T-helper 1 cell treated with Interleukin-12 subunit alpha and Interleukin-12 subunit beta and Interleukin-4 antibody, amounts not matched to agents 30 μg/mL and 1 μg/mL, for 36 hours (primary cell): ENCODE measurements around the gene HDGFL2.

ENCODE experiments used
- H3K27ac Mint-ChIP-seq: one replicate; pipeline ENCODE4 v1.8.0; 2021; ENCODE audit warnings: mild to moderate bottlenecking, mixed read lengths
- H3K27me3 Mint-ChIP-seq: one replicate; pipeline ENCODE4 v1.8.0; 2021; ENCODE audit warnings: low read depth, mixed read lengths
- H3K36me3 Mint-ChIP-seq: one replicate; pipeline ENCODE4 v1.8.0; 2021; ENCODE audit warnings: low read depth, mixed read lengths
- H3K4me1 Mint-ChIP-seq: one replicate; pipeline ENCODE4 v1.8.0; 2021; ENCODE audit warnings: low read depth, mixed read lengths
- H3K4me3 Mint-ChIP-seq: one replicate; pipeline ENCODE4 v1.8.0; 2021; ENCODE audit warnings: mild to moderate bottlenecking, moderate library complexity, mixed read lengths
- H3K9me3 Mint-ChIP-seq: one replicate; pipeline ENCODE4 v1.8.0; 2021; ENCODE audit warnings: mixed read lengths

Gene HDGFL2

DNA sequence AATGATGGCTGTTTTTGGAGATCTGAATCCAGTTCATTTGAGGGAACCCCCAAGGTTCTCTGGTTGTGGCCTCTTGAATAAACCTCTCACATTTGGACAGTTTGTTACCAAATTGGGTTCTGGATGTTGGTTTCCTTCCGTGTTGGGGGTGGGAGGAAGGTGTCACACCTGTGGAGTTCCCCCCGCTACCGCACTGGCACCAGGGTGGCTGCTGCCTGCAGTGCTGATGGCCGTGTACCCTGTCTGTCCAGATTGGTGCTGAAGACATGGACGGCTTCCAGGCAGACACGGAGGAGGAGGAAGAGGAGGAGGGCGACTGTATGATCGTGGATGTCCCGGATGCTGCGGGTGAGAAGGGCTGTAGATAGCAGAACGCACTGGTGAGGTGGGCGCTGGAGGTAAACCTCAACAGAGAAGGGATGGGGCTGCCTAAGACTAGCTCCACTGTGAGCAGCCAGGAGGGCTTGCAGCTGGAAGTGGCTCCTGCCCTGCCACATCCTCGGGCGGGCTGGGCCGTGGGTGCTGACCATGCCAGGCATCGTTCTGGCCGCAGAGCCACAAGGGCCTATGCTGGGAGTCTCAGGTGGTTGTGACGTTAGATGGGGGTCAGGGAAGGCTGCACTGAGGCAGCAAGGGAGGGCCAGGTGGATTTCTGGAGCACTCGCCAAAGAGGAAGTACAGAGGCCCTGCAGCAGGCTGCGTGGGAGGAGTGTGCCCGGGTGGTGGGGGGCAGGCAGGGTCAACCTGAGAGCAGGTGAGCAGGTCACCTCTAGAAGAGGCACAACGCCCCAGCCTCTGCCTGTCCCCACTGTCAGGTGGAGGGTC, 29.9 kb upstream of the HDGFL2 start:
- no peaks in the 10 kb centered on the region for H3K9me3 Mint-ChIP-seq
- H3K4me1 Mint-ChIP-seq: no peaks in the 10 kb centered on the region
- H3K27me3 Mint-ChIP-seq: no peaks in the 10 kb centered on the region
- H3K27ac Mint-ChIP-seq: no peak overlapping the region
- no peak overlapping the region for H3K4me3 Mint-ChIP-seq
- H3K36me3 Mint-ChIP-seq: peaks cover 11% of the 10 kb centered on the region

DNA sequence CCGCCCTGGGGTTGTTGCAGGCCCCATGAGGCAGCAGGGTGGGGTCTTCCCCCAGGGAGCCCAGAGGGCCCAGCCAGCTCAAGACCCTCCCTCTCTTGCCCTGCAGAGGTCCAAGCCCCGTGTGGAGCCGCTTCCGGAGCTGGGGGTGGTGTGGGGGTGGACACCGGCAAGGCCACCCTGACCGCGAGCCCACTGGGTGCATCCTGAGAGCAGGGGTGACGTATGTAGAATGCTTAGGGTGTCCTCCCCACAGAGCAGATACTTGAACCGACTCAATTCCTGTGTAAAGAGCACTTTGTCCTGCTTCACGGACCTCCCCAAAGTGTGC, 29.3 kb upstream of the HDGFL2 start:
- H3K4me1 Mint-ChIP-seq: no peaks in the 10 kb centered on the region
- H3K9me3 Mint-ChIP-seq: no peaks in the 10 kb centered on the region
- H3K36me3 Mint-ChIP-seq: peaks cover 11% of the 10 kb centered on the region
- H3K4me3 Mint-ChIP-seq: no peak overlapping the region
- H3K27me3 Mint-ChIP-seq: no peaks in the 10 kb centered on the region
- no peak overlapping the region for H3K27ac Mint-ChIP-seq

DNA sequence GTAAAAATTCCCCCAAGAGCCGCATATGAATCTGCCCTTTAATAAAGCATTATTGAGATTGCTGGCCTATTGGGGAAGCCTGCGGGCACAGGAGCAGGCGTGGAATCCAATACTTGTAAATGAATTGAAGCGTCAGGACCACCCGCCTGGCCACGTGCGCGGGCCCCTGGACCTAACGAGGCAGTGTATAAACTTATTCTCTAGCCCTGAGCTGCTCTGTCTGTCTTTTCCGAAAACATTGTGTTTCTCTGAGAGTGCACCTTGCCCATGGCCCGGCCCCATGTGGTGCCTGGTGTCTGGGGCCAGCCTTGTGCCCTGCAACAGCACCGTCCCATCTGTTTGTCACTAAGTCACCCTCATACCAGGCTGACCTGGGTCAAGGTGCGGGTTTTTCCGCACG, 28.9 kb upstream of the HDGFL2 start:
- H3K36me3 Mint-ChIP-seq: peaks cover 9% of the 10 kb centered on the region
- H3K4me1 Mint-ChIP-seq: no peaks in the 10 kb centered on the region
- no peak overlapping the region for H3K27ac Mint-ChIP-seq
- H3K9me3 Mint-ChIP-seq: no peaks in the 10 kb centered on the region
- H3K4me3 Mint-ChIP-seq: no peak overlapping the region
- no peaks in the 10 kb centered on the region for H3K27me3 Mint-ChIP-seq

DNA sequence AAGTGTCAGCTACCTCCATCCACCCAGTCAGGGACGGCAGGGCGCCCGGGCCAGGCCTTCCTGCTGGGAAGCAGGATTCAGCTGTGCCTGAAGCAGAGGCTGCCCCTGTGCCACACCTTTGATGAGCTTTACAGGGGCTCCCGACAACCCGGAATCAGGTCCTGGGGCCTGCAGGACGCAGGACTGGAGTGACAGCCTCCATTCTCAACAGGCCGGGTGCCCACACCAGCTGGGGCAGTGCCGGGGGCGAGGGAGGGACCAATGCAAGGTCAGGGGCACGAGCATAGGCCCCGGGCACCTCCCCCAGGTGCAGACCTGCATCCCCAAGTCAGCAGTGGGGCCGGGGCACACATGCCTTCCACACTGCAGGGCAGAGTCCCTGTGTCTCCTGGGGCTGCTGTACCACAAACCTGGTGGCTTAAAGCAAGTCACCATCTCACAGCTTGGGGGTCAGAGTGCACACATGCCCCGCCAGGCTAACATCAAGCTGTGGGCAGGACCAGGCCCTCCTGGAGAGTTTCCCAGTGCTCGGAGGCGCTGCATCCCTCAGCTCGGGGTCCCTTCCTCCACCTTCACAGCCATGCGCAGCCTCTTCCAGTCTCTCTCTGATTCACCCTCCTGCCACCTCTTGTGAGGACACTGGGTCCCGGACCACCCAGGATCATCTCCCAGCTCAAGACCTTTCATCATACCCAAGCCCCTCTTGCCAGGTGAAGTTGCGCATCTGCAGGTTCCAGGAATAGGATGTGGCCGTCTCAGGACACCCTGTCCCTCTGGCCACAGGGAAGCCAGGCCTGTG, 27.9 kb upstream of the HDGFL2 start:
- H3K27me3 Mint-ChIP-seq: no peaks in the 10 kb centered on the region
- no peaks in the 10 kb centered on the region for H3K9me3 Mint-ChIP-seq
- H3K27ac Mint-ChIP-seq: no peak overlapping the region
- peaks cover 13% of the 10 kb centered on the region for H3K36me3 Mint-ChIP-seq
- H3K4me1 Mint-ChIP-seq: no peaks in the 10 kb centered on the region
- no peak overlapping the region for H3K4me3 Mint-ChIP-seq

DNA sequence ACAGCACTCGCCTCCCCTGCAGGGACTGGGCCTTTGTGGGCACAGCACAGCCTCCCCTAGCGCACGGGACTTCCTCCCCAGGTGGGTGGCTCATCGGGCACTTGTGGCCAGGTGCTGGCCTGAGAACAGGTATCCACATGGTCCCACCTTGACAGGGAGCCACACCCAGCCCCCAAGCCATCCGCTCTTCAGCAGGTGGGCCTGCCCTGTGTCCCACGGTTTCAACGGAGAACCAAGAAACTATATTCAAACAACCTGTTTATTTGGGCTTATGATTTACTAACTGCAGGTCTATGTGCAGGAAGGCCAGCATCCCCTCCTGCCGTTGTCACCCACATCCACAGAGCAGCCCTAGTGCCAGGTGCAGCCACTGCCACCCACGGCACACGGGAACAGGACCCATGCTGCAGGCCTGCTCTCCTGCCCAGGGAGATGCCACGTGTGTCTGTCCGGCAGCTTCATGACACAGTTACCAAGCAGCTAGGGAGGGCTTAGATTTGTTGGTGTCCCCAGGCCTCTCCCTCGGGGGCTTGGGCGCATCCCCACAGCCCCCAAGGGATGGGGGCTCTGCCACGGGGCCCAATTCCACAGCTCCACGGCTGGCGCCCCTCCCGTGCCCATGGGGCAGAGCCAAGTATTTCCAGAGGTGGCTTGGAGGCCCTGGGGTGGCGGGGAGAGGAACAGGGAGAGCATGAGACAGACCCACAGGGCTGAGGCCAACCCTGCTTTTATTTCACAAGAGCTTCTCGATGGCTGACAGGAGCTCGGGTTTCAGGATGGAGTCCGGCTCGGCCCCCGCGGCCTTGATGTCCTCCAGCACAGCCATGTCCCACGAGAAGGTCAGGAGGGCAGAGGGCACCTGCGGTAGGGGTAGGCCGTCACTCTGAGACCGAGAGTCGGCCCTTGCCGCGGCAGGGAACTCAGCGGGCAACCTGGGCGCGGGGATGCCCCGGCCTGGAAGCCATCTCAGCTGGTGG, 27.0 kb upstream of the HDGFL2 start:
- H3K27ac Mint-ChIP-seq: no peak overlapping the region
- no peaks in the 10 kb centered on the region for H3K4me1 Mint-ChIP-seq
- no peak overlapping the region for H3K4me3 Mint-ChIP-seq
- no peaks in the 10 kb centered on the region for H3K9me3 Mint-ChIP-seq
- H3K36me3 Mint-ChIP-seq: peaks cover 13% of the 10 kb centered on the region
- no peaks in the 10 kb centered on the region for H3K27me3 Mint-ChIP-seq

DNA sequence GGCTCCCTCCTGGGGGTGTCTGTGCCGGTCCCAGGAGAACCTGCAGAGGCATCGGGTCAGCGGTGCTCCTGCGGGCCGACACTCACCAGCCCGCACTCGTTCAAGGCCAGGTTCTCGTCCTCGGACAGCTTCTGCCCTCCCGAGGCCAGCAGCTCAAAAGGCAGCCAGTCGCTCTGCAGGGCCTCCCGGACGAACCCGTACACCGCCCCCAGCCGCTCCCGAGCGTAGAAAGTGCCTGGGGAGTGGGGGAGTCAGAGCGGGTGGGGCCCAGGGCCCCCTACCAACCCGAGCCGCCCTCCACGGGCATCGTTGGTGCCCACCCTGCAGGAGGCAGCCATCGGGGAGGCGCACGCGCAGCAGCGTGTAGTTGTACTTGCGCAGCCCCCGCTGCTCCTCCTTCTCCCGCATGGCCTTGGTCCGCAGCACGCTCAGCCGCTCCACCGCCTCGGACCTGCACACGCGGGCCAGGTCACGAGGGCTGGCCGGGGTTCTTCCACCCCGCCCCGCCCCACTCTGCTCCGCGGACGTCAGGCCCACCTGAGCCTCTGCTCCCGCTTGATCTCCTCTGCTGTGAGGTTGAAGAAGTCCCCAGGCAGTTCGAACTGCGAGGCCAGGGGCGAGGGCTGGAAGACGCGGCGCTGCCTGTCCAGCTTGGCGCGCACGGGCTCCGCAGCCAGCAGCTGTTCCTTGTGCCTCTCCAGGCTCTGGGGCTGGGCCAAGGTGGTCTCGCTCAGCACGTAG, 26.0 kb upstream of the HDGFL2 start:
- H3K27ac Mint-ChIP-seq: no peak overlapping the region
- no peaks in the 10 kb centered on the region for H3K27me3 Mint-ChIP-seq
- no peaks in the 10 kb centered on the region for H3K4me1 Mint-ChIP-seq
- peaks cover 16% of the 10 kb centered on the region for H3K36me3 Mint-ChIP-seq
- H3K4me3 Mint-ChIP-seq: no peak overlapping the region
- no peaks in the 10 kb centered on the region for H3K9me3 Mint-ChIP-seq

DNA sequence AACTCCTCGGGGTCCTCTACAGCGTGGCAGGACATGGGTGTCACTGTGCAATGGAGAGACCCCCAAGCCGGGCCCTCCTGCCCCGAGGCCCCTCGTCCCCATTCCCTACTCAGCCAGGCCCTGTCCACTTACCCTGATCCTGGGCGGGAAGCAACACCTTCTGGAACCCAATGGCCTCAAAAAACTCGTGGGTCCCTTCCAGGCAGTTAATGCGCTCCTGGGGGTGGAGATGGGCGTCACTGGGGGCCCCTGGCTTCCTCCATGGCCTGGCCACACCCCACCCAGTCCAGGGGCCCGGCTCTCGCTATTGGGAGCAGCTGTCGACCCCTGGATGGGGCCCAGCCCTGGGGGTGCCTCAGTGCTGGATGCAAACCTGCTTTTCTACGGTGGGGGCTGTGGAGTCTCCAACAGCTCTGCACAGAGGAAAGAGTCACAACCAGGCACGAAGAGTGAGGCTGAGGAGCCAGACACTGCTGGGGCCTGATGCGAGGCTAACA, 25.3 kb upstream of the HDGFL2 start:
- Mint-ChIP-seq H3K27ac (no peak overlapping the region), H3K4me1 (no peaks in the 10 kb centered on the region)

DNA sequence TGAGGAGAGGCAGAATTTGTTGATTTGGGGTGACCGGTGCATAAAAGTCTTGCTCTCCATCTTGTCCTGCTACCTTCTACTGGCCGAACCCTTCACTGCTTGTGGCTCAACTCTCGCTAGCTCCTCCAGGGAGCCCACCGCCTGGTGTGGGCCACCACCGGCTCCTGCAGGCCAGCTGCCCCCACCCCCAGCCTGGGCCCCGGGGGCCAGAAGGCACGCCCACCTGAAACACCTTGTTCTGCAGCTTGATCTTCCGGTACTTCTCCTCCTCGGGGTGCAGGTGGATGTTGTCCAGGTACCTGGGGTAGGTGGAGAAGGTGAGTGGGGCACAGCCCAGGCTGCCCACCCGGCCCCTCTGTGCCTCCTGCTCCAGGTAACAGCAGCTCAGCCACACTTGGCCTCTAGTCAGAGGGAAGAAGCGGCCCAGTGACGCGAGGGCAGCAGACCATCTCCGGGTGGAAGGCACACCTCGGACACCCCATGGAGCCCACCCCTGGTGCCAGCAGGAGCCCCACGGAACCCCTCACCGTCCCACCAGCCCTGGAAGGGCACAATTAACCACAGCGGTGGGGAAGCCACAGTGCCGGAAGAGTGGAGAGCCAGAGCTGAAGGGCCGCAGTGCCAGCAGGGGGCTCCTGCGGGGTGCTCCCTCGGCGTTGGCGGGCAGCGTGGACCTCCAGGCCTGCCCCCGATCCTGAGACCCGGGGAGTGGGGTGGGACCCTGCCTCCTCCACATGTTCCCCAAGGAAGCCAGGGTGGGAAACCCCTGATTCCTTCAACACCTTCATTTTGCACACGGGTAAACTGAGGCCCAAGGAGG, 24.6 kb upstream of the HDGFL2 start:
- H3K4me3 Mint-ChIP-seq: no peak overlapping the region
- H3K36me3 Mint-ChIP-seq: peaks cover 12% of the 10 kb centered on the region
- H3K4me1 Mint-ChIP-seq: no peaks in the 10 kb centered on the region
- no peak overlapping the region for H3K27ac Mint-ChIP-seq
- H3K27me3 Mint-ChIP-seq: no peaks in the 10 kb centered on the region
- H3K9me3 Mint-ChIP-seq: no peaks in the 10 kb centered on the region

More for the DNA sequence above, 25.3 kb upstream of the HDGFL2 start:
- Mint-ChIP-seq H3K4me3 (no peak overlapping the region), H3K36me3 (peaks cover 16% of the 10 kb centered on the region), H3K27me3 (no peaks in the 10 kb centered on the region), H3K9me3 (no peaks in the 10 kb centered on the region)

DNA sequence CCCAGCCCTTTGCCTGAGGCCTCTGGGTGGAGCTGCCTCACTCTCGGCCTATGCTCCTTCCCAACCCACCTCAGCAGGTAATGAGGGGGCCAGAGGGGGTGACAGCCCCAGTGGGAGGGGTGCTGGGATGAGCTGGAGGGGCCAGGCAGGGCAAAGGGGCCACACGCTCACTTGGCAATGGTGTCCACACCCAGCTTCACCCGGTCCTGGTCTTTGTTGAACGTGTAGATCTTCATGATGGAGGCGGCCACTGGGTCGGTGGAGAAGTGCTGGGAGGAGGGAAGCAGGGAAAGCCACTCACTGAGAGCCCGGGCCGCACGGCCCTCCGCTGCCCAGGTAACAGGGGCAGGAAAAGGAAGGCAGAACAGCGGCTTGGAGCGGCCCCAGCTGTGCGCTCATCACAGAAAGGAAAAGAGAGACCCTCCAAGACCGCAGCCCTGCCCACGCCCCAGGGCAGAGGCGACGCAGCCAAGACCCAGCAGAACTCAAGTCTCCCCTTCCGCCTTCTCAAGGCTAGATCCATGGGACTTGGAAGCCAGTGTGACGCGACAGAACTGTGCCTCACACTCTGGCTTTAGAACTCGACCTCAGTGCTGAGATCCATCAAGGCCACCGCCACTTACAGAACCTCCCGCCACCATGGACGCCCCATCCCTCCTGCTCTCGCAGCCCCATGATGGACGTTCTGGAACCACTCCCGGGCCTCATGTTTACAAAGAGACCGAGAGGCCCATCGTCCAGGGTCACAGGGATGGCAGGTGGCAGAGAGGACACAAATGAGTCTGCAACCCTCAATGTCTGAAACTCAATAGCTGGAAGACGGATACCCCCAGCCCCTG, 23.7 kb upstream of the HDGFL2 start:
- Mint-ChIP-seq H3K4me1 (no peaks in the 10 kb centered on the region), H3K27me3 (no peaks in the 10 kb centered on the region), H3K4me3 (no peak overlapping the region), H3K36me3 (peaks cover 18% of the 10 kb centered on the region), H3K27ac (no peak overlapping the region), H3K9me3 (no peaks in the 10 kb centered on the region)

DNA sequence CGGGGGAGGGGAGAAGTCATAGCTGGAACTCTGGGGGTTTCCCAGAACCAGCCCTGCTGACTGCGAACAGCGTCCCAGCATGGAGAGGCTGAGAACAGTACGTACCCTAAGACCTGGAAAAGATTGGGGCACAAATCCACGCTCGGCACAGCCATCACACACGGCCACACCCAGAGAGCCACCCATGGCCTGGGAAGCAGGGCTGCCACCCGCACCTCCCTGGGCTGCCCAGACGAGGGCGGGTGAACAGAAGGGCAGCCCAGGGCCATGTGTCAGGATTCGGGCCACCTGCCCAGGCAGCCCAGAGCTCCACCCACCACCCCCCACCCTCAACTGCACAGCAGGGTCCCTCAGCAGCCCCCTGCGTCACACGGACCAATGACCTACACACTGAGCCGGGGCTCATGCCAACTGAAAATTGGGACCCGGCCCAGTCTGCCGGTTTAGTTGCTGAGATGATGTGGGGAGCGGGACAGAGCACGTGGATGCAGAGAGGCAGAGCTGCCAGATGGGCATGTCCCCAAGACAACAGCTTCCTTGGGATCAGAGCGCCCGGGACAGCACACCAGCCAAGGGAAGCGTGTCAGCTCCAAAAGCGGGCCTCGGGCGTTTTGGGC, 23.0 kb upstream of the HDGFL2 start:
- Mint-ChIP-seq H3K27me3 (no peaks in the 10 kb centered on the region), H3K9me3 (no peaks in the 10 kb centered on the region), H3K27ac (no peak overlapping the region), H3K4me1 (no peaks in the 10 kb centered on the region), H3K36me3 (peaks cover 18% of the 10 kb centered on the region), H3K4me3 (no peak overlapping the region)

DNA sequence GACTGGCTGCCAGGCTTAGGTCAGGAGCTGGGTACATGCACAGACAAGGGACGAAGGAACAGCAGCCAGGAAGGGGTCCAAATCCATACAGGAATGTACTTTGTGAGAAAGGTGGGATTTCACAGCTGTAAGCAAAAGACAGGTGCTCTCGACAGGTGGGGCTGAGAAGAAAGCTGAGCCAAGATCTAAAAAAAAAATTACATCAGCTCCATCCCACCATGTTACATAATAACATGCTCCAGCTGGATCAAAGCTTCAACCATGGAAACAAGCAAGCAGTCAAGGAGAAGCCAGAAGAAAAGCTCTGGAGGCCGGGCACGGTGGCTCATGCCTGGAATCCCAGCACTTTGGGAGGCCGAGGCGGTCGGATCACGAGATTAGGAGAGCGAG, 22.5 kb upstream of the HDGFL2 start:
- Mint-ChIP-seq H3K9me3 (no peaks in the 10 kb centered on the region), H3K36me3 (peaks cover 18% of the 10 kb centered on the region), H3K4me1 (no peaks in the 10 kb centered on the region), H3K27me3 (no peaks in the 10 kb centered on the region), H3K4me3 (no peak overlapping the region), H3K27ac (no peak overlapping the region)

DNA sequence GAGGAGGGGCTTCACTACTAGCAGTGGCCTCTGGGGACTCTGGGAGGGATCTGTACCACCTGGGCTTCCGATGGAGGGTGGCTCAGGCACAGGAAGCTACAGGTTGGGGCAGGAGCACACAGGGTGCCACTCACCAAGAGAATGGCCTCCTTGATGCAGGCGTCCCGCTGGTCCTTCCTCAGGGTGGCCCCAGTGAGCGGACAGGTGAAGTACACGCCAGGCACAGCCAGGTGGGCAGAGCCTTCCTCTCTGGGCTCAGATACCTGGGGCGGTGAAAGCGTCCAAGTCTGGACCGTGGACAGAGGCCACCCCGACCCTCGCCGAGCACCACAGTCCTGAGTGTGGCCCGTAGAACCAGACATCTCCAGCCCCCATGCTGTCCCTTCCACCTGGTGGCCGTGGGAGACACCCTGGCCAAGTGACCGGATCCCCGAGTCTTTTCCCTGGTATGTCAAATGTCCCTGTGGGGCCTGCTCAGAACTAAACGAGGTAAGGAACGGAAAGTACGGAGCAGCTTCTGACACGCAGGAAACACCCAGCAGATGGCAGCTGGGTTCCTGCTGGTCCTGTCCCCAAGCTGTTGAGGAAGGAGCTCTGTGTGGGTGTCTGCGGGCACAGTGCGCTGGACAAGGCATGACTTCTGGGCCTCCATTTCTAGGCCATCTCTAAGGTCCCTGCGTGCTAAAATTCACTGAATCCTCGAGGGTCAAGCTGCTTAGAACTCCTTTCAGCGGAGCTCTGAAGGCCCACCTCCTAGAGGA, 19.7 kb upstream of the HDGFL2 start:
- H3K27ac Mint-ChIP-seq: no peak overlapping the region
- peaks cover 8% of the 10 kb centered on the region for H3K4me1 Mint-ChIP-seq
- H3K9me3 Mint-ChIP-seq: no peaks in the 10 kb centered on the region
- no peaks in the 10 kb centered on the region for H3K27me3 Mint-ChIP-seq
- peaks cover 18% of the 10 kb centered on the region for H3K36me3 Mint-ChIP-seq
- H3K4me3 Mint-ChIP-seq: no peak overlapping the region
